Ishikawa (cell line): ENCODE results near the gene NRXN3.

Experiments used
- CEBPB ChIP-seq: IDR thresholded peaks from 2 replicates; pipeline ENCODE4 v1.6.1; 2012
- EP300 ChIP-seq: IDR thresholded peaks from 2 replicates; pipeline ENCODE4 v1.6.1; 2012; ENCODE audit warnings: borderline replicate concordance
- FOXM1 ChIP-seq: IDR thresholded peaks from 2 replicates; pipeline ENCODE4 v1.6.1; 2012; ENCODE audit warnings: low read depth, borderline replicate concordance
- TAF1 ChIP-seq: IDR thresholded peaks from 2 replicates; pipeline ENCODE4 v1.6.1; 2012; ENCODE audit warnings: low read depth, mild to moderate bottlenecking
- TCF12 ChIP-seq: IDR thresholded peaks from 2 replicates; pipeline ENCODE4 v1.6.1; 2012; ENCODE audit warnings: low read depth
- USF1 ChIP-seq: IDR thresholded peaks from 2 replicates; pipeline ENCODE4 v1.6.1; 2012
- ZBTB7A ChIP-seq: IDR thresholded peaks from 2 replicates; pipeline ENCODE4 v1.6.1; 2012; ENCODE audit warnings: low read depth
- TF ChIP-seq, protein P1 (sequence below): IDR thresholded peaks from 2 replicates; pipeline ENCODE4 v1.6.1; 2012

DNA sequence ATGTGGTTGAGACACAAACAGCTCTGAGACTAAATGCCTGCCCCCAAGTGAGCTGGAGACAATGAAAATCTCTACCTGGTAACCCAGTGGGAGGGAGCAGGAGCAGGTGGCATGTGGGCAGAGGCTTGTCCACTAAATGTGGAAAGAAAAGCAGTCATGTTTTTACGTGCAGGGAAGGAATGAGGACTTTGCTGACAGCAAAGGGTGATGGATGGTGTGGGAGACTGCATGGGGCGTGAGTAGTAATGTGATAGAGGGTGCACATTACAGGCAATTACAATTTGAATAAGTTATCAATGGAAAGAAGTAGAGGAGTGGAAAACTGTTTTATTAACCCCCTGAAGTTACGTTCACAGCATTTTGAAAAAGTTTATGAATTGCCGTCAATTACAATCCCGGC lies 176.6 kb downstream of the NRXN3 start:
- TF ChIP-seq CEBPB (no peak), EP300 (no peak), TCF12 (no peak), ZBTB7A (no peak), FOXM1 (no peak), USF1 (no peak), TAF1 (no peak)
- TF ChIP-seq, protein P1, sequence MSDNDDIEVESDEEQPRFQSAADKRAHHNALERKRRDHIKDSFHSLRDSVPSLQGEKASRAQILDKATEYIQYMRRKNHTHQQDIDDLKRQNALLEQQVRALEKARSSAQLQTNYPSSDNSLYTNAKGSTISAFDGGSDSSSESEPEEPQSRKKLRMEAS: no peak
